ENCODE measurements around the gene CDK19. TPM values are rescaled to one million over a fixed set of nuclear protein-coding genes. Genes with fewer than 3 reads are reported as not detected.

The CDK19 gene
- total and polyA plus RNA-seq, 10 of the 15 experiments (the other 5 are each of a cell fraction or from before 2014, with no cell fraction given): 4.6 to 21.4 (median 12.4) TPM

GRCh38 chr6:110705543-110705942, 109.7 kb downstream of the CDK19 start (continued):
- TF ChIP-seq CEBPZ (IDR thresholded peaks at IDR 0.05; ENCODE audit: low read depth, low read length): no peak
- TF ChIP-seq NFXL1 (IDR thresholded peaks at IDR 0.05; ENCODE audit: borderline replicate concordance): no peak
- TF ChIP-seq CUX1 (IDR thresholded peaks at IDR 0.05; ENCODE audit: insufficient replicate concordance, low read depth, low read length): no peak
- TF ChIP-seq FOXK2 (IDR thresholded peaks at IDR 0.05): no peak
- no peak for TF ChIP-seq NRF1 (conservative IDR thresholded peaks at IDR 0.05; ENCODE audit: low read depth, low read length)
- TF ChIP-seq STAT1 (conservative IDR thresholded peaks at IDR 0.05): no peak
- TF ChIP-seq MTA2 (IDR thresholded peaks at IDR 0.05; ENCODE audit: low read depth): 0 out of 2 replicates have a peak, but pooled peaks have one; percentile 48
- TF ChIP-seq SKIL (IDR thresholded peaks at IDR 0.05; ENCODE audit: low read depth, poor library complexity, severe bottlenecking): no peak
- no peak for TF ChIP-seq ZSCAN29 (IDR thresholded peaks at IDR 0.05)
- TF ChIP-seq ZBTB40 (IDR thresholded peaks at IDR 0.05; ENCODE audit: borderline replicate concordance): no peak
- no peak for TF ChIP-seq NFYA (IDR thresholded peaks at IDR 0.05; ENCODE audit: borderline replicate concordance, low read depth, low read length)
- no peak for TF ChIP-seq CREB1 (IDR thresholded peaks at IDR 0.05; ENCODE audit: low read depth)
- no peak for TF ChIP-seq CHD1 (IDR thresholded peaks at IDR 0.05; ENCODE audit: low read depth, low read length)
- no peak for TF ChIP-seq NR2C2 (IDR thresholded peaks at IDR 0.05; ENCODE audit: borderline replicate concordance, control insufficient read depth, insufficient read length, low read depth)
- no peak for TF ChIP-seq BRCA1 (IDR thresholded peaks at IDR 0.05; ENCODE audit: low read depth, low read length)
- TF ChIP-seq KDM1A (IDR thresholded peaks at IDR 0.05; ENCODE audit: borderline replicate concordance): no peak

Data from GM12878 (cell line).